GM19455 (cell line): ENCODE results near the gene DOK6.
"Not testable (repeated sequence)": the region's sequence is repeated elsewhere in the genome, so short reads cannot be mapped to it uniquely, and the experiment has no call there.

ENCODE experiments used
- ATAC-seq: cut with Tn5 transposase; IDR thresholded peaks from one replicate; pipeline ENCODE4 v1.9.1; 2021; ENCODE audit not compliant: unreplicated experiment

The DOK6 gene

GRCh38 chr18:69400253-69400975 lies at the start of gene DOK6:
TSS of gene DOK6 (plus strand) at chr18:69400888.
- ATAC-seq: no peak

- ATAC-seq: no peak
Measured at GRCh38 chr18:69353023-69353422, 47.7 kb upstream of the DOK6 start.

- no peak for ATAC-seq
Measured at GRCh38 chr18:69357590-69357989, 43.1 kb upstream of the DOK6 start.

DNA sequence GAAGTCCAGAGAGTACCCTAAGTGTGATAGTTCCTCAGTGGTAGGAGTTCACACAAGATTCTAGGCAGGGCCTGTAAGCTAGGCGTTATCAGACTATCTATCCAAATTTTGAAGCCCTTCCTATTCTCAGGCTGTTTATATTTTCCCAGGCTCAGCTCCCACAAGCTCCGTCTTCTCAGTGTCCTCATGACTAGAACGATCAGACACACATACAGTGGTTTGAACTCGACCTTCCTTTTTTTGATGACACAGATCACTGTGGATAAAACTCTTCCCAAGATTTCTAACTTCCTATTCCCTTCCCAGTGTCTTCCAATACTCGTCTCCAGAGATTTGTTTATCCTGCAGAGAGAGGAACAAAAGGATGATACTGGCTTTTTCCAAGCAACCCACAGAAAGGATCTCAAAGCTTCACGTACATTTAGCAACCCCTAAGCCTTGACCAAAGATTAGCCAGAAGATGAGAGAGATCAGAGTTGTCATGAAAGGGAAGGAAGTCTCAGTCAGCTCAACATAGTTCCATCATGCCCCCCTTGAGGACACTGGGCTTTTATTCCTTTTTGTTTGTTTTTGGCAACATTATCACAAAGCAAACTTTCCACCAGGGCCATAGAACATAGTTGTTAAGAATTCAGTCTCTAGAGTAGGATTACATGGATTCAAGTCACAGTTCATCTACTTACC lies 42.3 kb upstream of the DOK6 start:
- ATAC-seq: no peak

DNA sequence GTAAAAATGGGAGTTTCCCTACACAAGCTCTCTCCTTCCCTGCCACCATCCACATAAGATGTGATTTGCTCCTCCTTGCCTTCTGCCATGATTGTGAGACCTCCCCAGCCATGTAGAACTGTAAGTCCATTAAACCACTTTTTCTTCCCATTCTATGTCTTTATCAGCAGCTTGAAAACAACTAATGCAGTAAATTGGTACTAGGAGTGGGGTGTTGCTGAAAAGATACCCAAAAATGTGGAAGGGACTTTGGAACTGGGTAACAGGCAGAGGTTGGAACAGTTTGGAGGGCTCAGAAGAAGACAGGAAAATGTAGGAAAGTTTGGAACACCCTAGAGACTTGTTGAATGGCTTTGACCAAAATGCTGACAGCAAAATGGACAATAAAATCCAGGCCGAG lies 40.9 kb upstream of the DOK6 start:
- not testable (repeated sequence) for ATAC-seq

- no peak for ATAC-seq
Measured at GRCh38 chr18:69364930-69365329, 35.8 kb upstream of the DOK6 start.

DNA sequence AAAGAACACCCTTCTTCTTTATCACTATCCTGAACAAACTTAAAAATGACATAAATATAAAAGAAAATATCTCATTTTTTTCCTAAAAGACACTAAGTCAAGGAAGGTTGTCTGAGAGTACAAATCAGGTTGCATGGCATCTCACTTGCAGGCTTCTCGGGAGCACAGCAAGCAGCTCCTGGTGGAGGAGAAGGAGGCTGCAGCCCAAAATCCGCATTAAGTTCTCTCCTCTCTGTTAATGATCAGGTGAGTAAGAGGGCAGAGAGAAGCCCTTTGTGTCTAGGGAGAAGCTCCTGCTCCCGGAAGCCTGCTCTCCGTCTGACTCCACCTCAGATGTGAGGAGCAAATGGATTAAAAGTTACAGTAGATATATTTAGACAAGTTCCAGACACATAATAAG lies 35.0 kb upstream of the DOK6 start:
- ATAC-seq: no peak

GRCh38 chr18:69367104-69367503 lies 33.6 kb upstream of the DOK6 start:
- no peak for ATAC-seq

DNA sequence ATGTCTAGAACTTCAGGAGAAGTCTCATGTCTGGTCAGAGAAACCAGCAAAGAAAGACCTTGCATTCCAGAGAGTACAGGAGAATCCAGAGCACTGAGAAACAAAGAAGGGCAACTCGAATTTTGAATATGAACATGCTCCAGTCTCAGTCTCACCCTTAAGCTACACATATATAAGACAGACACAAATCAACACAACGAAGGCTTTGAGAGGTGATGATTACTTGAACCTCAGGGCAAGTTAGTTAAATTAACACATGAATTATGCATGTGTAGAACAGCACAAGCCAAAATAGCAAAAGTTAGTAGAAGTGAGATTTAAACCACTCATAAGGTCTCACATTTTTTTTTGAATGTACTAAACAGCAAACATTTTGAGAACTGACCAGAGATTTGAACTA lies 29.0 kb upstream of the DOK6 start:
- ATAC-seq: no peak

DNA sequence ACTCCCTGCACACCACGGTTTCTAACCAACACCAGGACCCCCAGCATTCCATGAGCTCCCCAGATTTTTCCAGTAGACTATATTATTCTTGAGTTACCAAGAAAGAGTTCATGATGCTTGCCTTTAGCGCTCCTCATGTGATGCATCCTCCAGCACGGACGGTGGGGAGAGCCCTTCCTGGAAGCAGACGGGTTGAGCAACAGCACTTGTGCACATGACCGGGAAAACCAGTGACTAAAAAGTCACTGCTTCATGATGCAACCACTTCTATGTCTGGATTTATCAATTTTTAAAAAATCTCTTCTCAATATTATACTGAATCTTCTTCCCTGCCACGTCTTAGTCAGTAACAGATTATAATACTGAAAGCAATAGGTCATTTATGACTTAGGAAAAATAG lies 20.4 kb upstream of the DOK6 start:
- no peak for ATAC-seq

DNA sequence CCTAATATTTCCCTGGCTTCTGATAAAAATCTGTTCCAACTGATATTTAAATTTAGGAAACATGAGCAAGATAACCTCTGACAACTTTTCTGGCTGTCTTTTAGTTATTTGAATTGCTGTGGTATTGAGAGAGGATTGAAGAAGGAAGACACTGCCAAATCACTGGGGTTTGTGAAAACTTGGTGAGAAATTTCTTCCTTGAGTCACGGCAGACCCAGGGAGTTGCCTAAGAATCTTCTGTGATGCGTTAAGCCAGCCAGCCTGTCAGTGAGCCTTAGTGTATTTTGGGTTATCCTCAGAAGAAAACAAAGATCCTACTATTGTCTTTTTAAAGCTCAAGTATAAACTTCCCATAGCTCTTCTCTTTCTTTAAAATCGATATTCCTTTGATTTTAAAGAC lies 17.5 kb upstream of the DOK6 start:
- ATAC-seq: no peak

DNA sequence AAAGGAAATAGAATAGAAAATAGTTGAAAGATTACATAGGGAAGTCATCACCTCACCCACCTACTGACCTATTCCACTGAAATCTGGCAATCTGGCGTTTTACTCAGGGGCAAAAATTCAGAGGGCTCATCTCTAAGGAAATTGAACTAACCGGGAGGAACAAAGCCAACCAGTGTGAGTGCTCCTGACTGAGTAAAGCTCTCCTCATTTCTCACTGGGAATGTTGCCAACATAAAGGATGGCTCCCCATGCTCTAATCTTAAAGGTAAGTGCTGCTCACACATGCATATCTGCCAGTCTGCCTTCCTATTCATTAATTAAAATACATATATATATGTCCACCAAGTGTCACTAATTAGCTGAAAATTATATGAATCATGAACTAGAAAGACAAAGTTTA lies 13.5 kb upstream of the DOK6 start:
- no peak for ATAC-seq

GRCh38 chr18:69388222-69388621 lies 12.5 kb upstream of the DOK6 start:
- no peak for ATAC-seq

DNA sequence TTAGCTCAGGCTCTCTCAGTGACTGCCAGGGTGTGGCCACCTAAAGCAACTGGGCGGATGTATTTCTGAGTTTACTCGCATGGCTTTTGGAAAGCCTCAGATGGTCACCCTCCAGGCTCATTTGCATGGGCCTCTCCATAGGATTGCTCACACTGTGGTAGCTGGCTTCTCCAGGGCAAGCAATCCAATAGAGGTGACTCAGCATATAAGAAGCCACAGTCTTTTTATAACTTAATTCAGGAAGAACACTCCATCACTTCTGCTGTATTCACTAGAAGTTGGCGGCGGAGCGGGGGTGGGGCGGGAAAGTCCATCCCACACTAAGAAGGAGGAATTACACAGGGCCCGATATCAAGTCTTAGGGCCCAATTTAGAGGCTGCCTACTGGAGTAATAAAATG lies 3.6 kb upstream of the DOK6 start:
- ATAC-seq: no peak

DNA sequence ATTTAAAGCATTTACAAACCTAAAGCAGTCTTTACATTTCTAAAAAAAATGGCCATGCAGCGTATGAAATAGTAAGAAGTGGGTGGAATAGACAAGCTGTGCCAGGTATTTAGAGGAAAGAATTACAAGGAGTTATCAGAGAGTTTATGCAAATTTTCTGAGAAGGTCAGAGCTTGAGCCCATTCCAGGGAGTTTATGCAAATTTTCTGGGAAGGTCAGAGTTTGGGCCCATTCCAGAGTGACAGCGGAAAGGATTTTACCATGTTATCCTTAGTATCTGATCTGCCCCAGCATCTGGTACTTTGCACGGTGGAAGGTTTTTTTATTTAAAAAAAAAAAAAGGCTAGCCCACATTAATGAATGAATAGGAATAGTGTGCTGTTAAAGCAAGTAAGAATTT lies 1.4 kb upstream of the DOK6 start:
- no peak for ATAC-seq

DNA sequence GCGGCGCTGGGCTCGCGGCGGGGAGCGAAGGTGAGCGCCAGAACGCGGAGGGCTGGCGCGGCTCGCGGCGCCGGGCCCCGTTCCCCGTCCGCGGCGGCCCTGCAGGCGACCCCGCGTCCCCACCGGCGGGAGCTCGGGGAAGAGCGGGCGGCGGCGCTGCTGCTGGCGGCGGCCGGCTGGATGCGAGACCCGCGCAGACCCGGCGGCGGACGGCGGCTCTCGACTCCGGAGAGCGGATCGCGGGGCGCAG lies 213 bp downstream of the DOK6 start:
- ATAC-seq: no peak

DNA sequence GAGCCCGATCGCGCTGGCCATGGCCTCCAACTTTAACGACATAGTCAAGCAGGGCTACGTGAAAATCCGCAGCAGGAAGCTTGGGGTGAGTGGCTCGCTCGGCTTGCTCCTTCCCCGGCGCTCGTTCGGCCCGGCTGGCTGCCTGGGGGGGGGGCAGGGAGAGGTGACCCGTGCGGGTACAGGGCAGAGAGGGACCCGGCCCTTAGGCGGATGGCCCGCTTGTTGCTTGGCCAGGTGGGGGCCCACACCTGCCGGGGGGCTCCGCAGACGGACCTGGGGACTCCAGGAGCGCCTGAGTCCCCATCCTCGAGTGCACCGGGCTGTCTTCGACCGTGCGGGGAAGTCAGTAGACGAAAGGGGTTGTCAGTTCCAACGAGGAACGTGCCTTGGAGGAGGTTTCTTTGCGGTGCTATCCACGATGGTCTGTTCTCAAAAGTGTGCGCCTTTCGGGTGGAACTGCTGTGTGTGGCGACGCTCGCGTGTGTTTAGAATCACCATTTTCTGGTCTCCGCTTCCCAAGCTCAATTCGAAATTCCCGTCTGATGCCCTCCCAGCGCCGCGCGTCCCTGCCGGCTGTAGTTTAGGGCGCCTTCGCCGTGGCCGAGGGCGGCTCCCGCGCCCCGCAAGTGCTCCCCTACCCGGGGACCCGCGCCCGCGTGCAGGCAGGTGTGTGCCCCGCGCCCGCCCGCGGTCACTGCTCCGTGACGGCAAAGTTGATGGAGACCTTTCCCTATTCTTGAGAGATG lies 711 bp downstream of the DOK6 start:
- ATAC-seq: no peak

DNA sequence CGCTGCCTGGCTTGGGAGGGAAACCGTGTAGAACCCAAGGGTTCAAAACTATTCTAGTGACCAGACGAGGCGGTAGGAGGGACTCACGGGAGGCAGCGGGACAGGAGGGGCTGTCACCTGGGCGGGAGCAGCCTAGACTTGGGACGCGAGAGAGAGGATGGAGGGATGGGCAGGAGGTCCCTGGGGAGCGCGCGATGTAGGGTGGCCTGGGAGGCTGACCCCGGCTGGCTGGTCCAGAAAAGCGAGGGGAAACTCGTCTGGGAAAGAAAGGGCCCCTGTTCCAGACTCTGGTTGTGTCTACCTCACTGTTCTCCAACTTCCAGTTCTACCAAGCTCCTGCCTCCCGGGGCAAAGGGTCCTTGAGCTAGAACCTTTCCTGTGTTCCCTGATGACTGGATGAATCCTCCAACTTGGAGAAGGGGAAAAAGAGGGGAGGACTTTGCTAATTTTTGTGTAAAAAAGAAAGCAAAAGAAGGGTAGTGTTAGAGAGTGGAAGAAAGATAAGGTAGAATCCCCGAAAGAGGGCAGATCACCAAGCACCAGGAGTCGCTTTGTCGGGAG lies 1.4 kb downstream of the DOK6 start:
- ATAC-seq: no peak

- ATAC-seq: no peak
Measured at GRCh38 chr18:69402533-69402989, 1.9 kb downstream of the DOK6 start.

DNA sequence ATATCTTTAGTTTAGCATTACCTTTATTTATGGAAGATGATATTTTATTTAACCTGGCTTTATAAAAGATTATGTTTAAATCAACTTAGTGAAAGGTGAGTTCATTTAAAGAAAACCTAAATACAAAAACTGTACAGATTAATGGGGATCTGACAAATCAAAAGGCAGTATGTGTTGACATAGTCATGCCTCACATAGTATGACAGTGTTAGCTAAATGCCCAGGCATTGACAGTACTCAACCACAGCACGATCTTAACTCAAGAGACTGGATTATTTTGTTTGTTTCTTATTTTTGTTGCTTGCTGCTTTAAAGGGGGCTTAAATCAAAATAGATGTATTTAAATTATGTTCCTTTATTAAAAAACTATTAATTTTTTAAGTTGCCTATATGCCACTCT lies 7.8 kb downstream of the DOK6 start:
- no peak for ATAC-seq

GRCh38 chr18:69411199-69411598 lies 10.5 kb downstream of the DOK6 start:
- ATAC-seq: no peak

GRCh38 chr18:69414184-69414583 lies 13.5 kb downstream of the DOK6 start:
- ATAC-seq: no peak
